Neutrophil (primary cell): ENCODE measurements around the gene TMCC3.

Experiments
- H3K27ac ChIP-seq: fragments of 200-600 bp; sonication (generic); 2 replicates; pipeline ENCODE4 v1.5.1; 2016; ENCODE audit warnings: mild to moderate bottlenecking, moderate library complexity
- H3K27me3 ChIP-seq: fragments of 200-600 bp; sonication (generic); 2 replicates; pipeline ENCODE4 v1.6.0; 2016; ENCODE audit warnings: mild to moderate bottlenecking
- H3K36me3 ChIP-seq: fragments of 200-600 bp; sonication (generic); 2 replicates; pipeline ENCODE4 v1.5.1; 2017
- H3K4me1 ChIP-seq, 2 experiments: fragments of 200-600 bp in 1 of 2; sonication (generic) in 1 of 2; 1 replicate in 1 of 2; 2 replicates in 1 of 2; pipeline versions ENCODE4 v1.5.1 to v1.6.1; 2013 to 2016; ENCODE audit warnings: low read depth in 1 of 2, low read length in 1 of 2, mild to moderate bottlenecking in 1 of 2, moderate library complexity in 1 of 2; ENCODE audit not compliant: control insufficient read depth in 1 of 2, insufficient read depth in 1 of 2
- H3K4me3 ChIP-seq, 2 experiments: fragments of 200-600 bp in 1 of 2; sonication (generic) in 1 of 2; 1 replicate in 1 of 2; 2 replicates in 1 of 2; pipeline ENCODE4 v1.5.1; 2013 to 2016; ENCODE audit warnings: low read depth in 1 of 2, low read length in 1 of 2, mild to moderate bottlenecking in 1 of 2, moderate library complexity in 1 of 2
- H3K9me3 ChIP-seq: fragments of 200-600 bp; sonication (generic); 2 replicates; pipeline ENCODE4 v1.5.1; 2016
- CTCF ChIP-seq: fragments of 200-600 bp; sonication (generic); IDR thresholded peaks from 2 replicates; pipeline ENCODE4 v1.5.1; 2016; ENCODE audit warnings: antibody characterized with exemption

The TMCC3 gene

GRCh38 chr12:94575645-94576403 lies 74.5 kb downstream of the TMCC3 start:
- Histone ChIP-seq H3K9me3 (no peaks in the 10 kb centered on the region), H3K27ac (no peak overlapping the region), H3K4me3 (no peak overlapping the region), H3K4me1 (no peaks in the 10 kb centered on the region), H3K27me3 (no peaks in the 10 kb centered on the region), H3K36me3 (peaks cover 73% of the 10 kb centered on the region)
- TF ChIP-seq CTCF, result no peak

- no peak for TF ChIP-seq CTCF
- Histone ChIP-seq H3K4me1 (no peaks in the 10 kb centered on the region), H3K9me3 (no peaks in the 10 kb centered on the region), H3K27ac (no peak overlapping the region), H3K4me3 (no peak overlapping the region), H3K27me3 (no peaks in the 10 kb centered on the region), H3K36me3 (peaks cover 76% of the 10 kb centered on the region)
These were observed 75.3 kb downstream of the TMCC3 start for GRCh38 chr12:94575024-94575423.

GRCh38 chr12:94571556-94571955 lies 78.8 kb downstream of the TMCC3 start:
- no peaks in the 10 kb centered on the region for H3K9me3 ChIP-seq

GRCh38 chr12:94570161-94570560 lies 80.2 kb downstream of the TMCC3 start:
- Histone ChIP-seq H3K4me1 (no peaks in the 10 kb centered on the region), H3K36me3 (peaks cover 55% of the 10 kb centered on the region), H3K9me3 (no peaks in the 10 kb centered on the region), H3K27ac (no peak overlapping the region), H3K4me3 (no peak overlapping the region), H3K27me3 (no peaks in the 10 kb centered on the region)
- TF ChIP-seq CTCF, result no peak

More at GRCh38 chr12:94571556-94571955, 78.8 kb downstream of the TMCC3 start:
- H3K27ac ChIP-seq, result peak overlapping the region; percentile 13
- no peak overlapping the region for H3K4me3 ChIP-seq
- H3K4me1 ChIP-seq, result no peaks in the 10 kb centered on the region
- peaks cover 69% of the 10 kb centered on the region for H3K36me3 ChIP-seq
- no peaks in the 10 kb centered on the region for H3K27me3 ChIP-seq
- TF ChIP-seq CTCF, result no peak

- H3K9me3 ChIP-seq, result no peaks in the 10 kb centered on the region
These were observed 82.6 kb downstream of the TMCC3 start for GRCh38 chr12:94567761-94568160.

More at GRCh38 chr12:94567761-94568160, 82.6 kb downstream of the TMCC3 start:
- Histone ChIP-seq H3K4me1 (no peaks in the 10 kb centered on the region), H3K27me3 (no peaks in the 10 kb centered on the region), H3K4me3 (no peak overlapping the region), H3K27ac (no peak overlapping the region), H3K36me3 (peaks cover 39% of the 10 kb centered on the region)
- no peak for TF ChIP-seq CTCF
